GM12873 (cell line): ENCODE measurements around the gene CNTNAP2.

Source experiments
- CTCF ChIP-seq: IDR thresholded peaks from 2 replicates; pipeline ENCODE4 v1.5.1; 2012; ENCODE audit warnings: low read depth, mild to moderate bottlenecking, moderate library complexity, low read length, control low read depth; ENCODE audit not compliant: insufficient read depth; ENCODE audit errors: missing control alignments

The CNTNAP2 gene

DNA sequence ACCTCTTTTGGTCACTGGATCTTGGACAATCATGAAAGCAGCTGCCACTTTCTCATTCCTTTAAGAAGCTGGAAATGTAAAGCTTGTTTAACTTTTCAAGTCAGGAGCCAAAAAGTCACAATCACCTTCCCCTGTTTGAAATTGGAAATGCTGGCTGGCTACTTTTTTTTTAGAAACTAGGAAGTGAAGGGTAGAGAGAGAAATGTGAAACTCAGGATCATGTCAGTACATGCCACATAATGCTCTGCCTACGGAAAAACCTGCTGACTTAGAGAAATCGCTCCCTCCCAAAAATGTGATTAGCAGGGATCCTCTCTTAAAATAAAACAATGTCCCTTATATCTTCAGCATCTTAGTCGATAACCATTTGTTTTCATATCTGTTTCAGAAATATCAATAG is 2285.6 kb downstream of the CNTNAP2 start:
- no peak for TF ChIP-seq CTCF

- TF ChIP-seq CTCF: no peak
These were observed 2286.9 kb downstream of the CNTNAP2 start for GRCh38 chr7:148403466-148403993.

- TF ChIP-seq CTCF: no peak
These were observed 2291.7 kb downstream of the CNTNAP2 start for GRCh38 chr7:148408307-148408706.

- no peak for TF ChIP-seq CTCF
These were observed 2294.3 kb downstream of the CNTNAP2 start for GRCh38 chr7:148410905-148411304.

- no peak for TF ChIP-seq CTCF
These were observed 2296.1 kb downstream of the CNTNAP2 start for GRCh38 chr7:148412691-148413090.

DNA sequence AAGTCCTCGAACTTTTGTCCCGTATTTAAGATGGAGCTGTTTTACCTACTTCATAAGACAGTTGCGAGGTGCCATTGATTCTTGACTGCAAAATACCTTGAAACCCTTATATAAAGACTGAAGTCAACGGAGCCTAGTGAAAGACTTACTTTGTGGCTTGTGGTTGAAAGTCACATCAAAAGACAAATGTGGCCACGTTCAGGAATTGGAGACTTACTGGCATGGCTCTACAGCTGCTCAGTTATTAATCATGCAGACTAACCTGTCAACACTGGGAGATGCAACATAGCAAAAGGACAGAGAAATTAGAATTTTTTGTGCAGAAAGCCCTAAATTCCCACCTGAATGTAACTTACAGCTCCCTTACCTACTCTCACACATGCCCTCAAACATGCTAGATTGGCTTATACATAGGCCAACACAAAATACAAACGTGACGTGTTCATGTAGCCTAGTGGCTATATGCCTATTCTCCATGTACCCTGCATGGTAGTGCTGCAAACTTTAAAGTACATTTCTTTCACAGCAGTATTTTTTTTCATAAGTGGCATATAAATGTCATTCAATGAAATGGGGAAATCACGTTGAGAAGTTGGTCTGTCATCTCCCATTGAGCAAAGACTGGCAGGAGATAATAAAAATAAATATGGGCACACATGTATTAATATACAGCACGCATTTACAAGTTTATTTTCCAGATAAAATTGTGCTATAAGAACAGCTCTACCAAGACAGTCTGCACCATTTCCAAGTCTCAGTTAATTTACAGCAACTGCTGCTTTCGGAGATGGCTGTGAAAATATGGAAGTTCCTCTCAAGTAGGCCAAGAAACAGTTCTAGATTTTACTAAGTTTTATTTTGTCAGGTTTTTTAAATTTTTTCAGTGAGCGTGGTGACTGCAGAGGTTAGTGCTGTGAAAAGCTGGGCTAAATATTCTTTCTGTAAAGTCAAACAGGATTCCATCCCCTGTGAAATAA is 2303.5 kb downstream of the CNTNAP2 start:
- TF ChIP-seq CTCF: no peak

DNA sequence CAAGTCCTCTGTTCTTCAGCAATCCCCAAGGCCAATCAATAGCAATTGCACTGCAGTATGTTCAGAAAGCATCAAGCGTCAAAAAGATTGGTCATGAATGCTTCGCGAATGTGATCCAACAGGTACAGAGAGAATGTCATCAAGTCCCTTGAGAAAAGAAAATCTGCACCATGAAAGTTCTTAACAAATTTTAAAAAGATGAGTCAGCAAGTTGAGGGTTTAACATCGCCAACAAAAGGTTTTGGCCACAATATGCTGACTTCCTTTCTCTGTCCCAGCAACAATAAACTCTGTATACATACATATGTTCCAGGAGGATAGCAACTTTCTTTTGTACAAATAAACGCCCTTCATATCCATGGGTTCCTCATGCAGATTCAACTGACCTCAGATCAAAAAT is 2305.4 kb downstream of the CNTNAP2 start:
- no peak for TF ChIP-seq CTCF
